Measurements from ENCODE around the gene TSPAN9. TPM values are rescaled to one million over a fixed set of nuclear protein-coding genes. Genes with fewer than 3 reads are reported as not detected.

Gene TSPAN9
- total RNA-seq, 1 donor from 2014 or later: 30.4 TPM

DNA sequence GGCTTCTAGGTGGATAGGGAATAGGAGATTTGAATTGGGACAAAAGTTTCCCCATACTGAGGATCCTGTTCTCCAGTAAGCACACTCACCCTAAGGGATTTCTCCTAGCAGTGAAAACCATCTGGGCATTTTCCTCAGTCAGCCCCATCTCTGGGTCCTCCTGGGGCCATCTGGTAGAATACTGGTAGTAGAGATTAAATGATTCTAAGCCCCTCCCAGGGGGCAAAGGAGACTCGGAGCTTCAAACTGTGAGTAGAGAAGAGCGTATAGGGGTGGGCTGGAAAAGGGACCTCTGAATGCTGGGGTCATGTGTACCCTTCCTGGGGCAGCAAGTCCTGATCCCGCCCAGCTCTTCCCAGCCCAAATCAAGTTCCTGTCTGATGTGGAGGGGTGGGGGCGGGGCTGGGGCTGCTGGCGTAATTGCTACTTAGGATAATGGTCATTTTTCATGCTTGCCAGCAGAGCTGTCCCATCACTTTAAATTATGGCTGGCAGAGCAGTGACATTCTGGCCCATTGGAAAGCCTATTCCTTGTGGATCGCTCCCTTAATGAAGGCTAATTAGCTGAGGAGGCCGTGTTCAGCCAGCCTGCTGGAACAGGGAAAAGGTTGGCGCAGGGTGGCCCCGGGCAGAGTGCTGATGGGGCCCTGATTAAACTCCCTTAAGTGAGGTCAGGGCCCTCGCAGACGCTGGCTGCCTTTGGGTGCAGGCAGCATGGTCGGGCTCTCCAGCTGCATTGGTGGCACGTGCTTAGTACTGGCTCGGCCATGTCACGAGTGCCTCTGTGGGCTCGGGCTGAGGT is 127.8 kb downstream of the TSPAN9 start:
- Mint-ChIP-seq H3K4me1 (ENCODE audit: low read depth) (peaks cover 7% of the 10 kb centered on the region), H3K27me3 (peaks cover 34% of the 10 kb centered on the region), H3K36me3 (ENCODE audit: insufficient read depth) (no peaks in the 10 kb centered on the region), H3K9me3 (ENCODE audit: low read depth) (no peaks in the 10 kb centered on the region), H3K4me3 (ENCODE audit: low read depth) (no peak overlapping the region), H3K27ac (no peak overlapping the region)
- DNase-seq (ENCODE audit: low spot score, unreplicated experiment): no peak
- TF ChIP-seq, protein P1, sequence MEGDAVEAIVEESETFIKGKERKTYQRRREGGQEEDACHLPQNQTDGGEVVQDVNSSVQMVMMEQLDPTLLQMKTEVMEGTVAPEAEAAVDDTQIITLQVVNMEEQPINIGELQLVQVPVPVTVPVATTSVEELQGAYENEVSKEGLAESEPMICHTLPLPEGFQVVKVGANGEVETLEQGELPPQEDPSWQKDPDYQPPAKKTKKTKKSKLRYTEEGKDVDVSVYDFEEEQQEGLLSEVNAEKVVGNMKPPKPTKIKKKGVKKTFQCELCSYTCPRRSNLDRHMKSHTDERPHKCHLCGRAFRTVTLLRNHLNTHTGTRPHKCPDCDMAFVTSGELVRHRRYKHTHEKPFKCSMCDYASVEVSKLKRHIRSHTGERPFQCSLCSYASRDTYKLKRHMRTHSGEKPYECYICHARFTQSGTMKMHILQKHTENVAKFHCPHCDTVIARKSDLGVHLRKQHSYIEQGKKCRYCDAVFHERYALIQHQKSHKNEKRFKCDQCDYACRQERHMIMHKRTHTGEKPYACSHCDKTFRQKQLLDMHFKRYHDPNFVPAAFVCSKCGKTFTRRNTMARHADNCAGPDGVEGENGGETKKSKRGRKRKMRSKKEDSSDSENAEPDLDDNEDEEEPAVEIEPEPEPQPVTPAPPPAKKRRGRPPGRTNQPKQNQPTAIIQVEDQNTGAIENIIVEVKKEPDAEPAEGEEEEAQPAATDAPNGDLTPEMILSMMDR (IDR thresholded peaks at IDR 0.05; ENCODE audit: unreplicated experiment): no peak

DNA sequence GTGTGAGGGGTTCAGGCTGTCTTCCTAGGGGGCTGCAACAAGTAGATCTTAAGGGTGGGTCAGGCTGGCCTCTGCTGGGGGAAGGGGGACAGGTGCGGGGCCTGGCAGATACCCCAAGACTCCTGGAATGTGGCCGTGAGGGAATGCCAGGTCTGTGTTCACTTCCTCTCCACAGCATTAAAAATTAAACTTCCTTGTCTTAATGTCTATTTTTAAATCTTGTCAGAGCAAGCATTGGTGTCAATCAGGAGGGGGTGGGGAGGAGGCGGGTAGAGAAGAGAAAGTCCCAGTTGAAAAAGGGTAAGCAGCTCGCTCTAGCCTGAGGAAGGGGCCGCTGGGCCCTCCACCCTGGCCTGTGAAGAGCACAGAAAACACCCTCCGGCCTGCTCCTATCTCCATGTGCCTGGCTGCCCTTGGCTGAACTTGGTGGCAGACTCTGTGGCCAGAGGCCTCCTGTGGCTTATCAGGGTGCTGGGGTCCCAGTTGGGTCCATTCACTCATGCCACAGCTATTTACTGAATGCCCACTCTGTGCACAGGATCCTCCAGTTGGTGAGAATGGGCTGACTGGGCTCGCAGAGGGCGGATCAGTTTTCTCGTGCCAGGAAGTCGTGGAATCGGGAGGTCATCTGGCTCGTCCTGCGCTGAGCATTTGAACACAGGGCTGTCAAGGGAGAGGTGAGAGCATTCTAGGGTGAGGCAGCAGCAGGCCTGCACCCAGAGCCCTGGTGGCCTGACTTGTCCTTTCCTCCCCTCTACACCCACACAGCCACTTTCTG is 128.8 kb downstream of the TSPAN9 start:
- TF ChIP-seq, protein P1 (IDR thresholded peaks at IDR 0.05; ENCODE audit: unreplicated experiment): no peak
- H3K36me3 Mint-ChIP-seq (ENCODE audit: insufficient read depth): no peaks in the 10 kb centered on the region
- H3K4me3 Mint-ChIP-seq (ENCODE audit: low read depth): no peak overlapping the region
- peaks cover 6% of the 10 kb centered on the region for H3K4me1 Mint-ChIP-seq (ENCODE audit: low read depth)
- no peak for DNase-seq (ENCODE audit: low spot score, unreplicated experiment)
- peaks cover 32% of the 10 kb centered on the region for H3K27me3 Mint-ChIP-seq
- no peak overlapping the region for H3K27ac Mint-ChIP-seq
- no peaks in the 10 kb centered on the region for H3K9me3 Mint-ChIP-seq (ENCODE audit: low read depth)

DNA sequence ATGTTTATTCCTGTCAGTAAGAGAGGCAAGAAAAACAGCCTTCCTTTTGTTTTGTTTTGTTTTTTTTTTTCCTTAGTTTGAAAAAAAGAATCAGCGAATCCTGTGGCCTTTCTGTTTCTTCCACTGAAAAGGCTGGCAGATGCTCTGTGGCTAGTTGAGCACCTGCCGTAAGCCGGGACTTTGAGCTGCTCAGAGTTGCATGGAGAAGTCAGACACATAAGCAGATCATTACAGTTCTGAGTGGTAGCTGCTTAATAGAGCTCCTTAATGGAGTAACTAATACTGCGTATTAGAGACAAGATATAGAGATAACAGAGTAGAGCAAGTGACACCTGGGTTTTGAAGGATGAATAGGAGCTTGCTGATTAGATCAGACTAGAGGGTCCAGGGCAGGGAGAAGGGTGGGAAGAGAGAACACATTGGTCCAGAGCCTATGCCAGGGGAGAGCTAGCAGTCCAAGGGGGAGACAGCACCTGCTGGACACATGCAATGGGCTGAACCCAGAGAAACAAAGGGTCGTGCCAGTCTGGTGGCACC is 129.4 kb downstream of the TSPAN9 start:
- TF ChIP-seq, protein P1 (IDR thresholded peaks at IDR 0.05; ENCODE audit: unreplicated experiment): no peak
- no peaks in the 10 kb centered on the region for H3K9me3 Mint-ChIP-seq (ENCODE audit: low read depth)
- no peak overlapping the region for H3K4me3 Mint-ChIP-seq (ENCODE audit: low read depth)
- H3K27me3 Mint-ChIP-seq: peaks cover 25% of the 10 kb centered on the region
- H3K27ac Mint-ChIP-seq: no peak overlapping the region
- H3K4me1 Mint-ChIP-seq (ENCODE audit: low read depth): no peaks in the 10 kb centered on the region
- no peaks in the 10 kb centered on the region for H3K36me3 Mint-ChIP-seq (ENCODE audit: insufficient read depth)
- no peak for DNase-seq (ENCODE audit: low spot score, unreplicated experiment)

DNA sequence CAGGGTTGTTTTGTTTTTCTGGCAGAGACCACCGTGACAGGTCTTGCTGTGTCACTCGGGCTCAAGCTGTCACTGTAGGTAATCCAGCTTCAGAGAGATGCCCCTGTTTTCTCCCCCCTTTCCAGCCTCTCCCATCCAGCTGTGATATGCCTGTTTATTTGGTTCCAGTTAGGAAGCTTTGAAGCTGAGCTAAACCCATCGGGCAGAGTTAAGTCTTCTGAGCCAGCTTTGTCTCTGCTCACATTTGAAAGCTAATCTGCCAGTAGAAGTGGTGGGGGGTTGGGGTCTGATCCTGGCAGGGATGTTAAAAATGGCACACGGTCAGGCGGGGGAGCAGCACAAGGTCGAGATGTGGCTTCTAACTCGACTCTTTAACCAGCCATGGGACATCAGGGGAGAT is 130.0 kb downstream of the TSPAN9 start:
- Mint-ChIP-seq H3K27me3 (peaks cover 19% of the 10 kb centered on the region), H3K9me3 (ENCODE audit: low read depth) (no peaks in the 10 kb centered on the region), H3K4me3 (ENCODE audit: low read depth) (no peak overlapping the region), H3K4me1 (ENCODE audit: low read depth) (no peaks in the 10 kb centered on the region), H3K36me3 (ENCODE audit: insufficient read depth) (no peaks in the 10 kb centered on the region), H3K27ac (no peak overlapping the region)
- no peak for DNase-seq (ENCODE audit: low spot score, unreplicated experiment)
- TF ChIP-seq, protein P1 (IDR thresholded peaks at IDR 0.05; ENCODE audit: unreplicated experiment): no peak

DNA sequence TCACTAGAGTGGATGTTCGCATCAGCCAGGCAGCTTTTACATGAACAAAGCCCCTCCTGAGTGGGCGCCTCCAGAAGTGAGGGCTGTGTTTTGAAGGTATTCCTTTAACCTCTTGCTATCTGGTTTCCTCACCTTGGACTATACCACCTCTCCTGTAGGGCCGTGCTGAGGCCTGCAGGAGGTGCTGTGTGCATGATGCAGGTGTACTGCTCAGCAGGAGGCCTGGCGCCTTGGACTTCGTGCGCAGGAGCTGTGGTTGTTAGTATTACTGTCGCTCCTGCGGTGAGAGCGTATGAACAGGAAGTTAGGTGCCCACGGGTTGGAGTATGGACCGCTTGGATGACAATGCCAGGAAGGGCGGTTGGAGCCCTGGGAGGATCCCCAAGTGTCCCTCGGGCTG is 130.7 kb downstream of the TSPAN9 start:
- Mint-ChIP-seq H3K4me1 (ENCODE audit: low read depth) (no peaks in the 10 kb centered on the region), H3K9me3 (ENCODE audit: low read depth) (no peaks in the 10 kb centered on the region), H3K36me3 (ENCODE audit: insufficient read depth) (no peaks in the 10 kb centered on the region), H3K27me3 (peaks cover 17% of the 10 kb centered on the region), H3K4me3 (ENCODE audit: low read depth) (no peak overlapping the region), H3K27ac (no peak overlapping the region)
- DNase-seq (ENCODE audit: low spot score, unreplicated experiment): no peak
- TF ChIP-seq, protein P1 (IDR thresholded peaks at IDR 0.05; ENCODE audit: unreplicated experiment): peak; percentile 58
